ENCODE measurements around the gene AKAP6. TPM values are rescaled to one million over a fixed set of nuclear protein-coding genes. Genes with fewer than 3 reads are reported as not detected.

Gene AKAP6
- total RNA-seq, 2 experiments from 2014 or later = 0.13 to 0.72 TPM

DNA sequence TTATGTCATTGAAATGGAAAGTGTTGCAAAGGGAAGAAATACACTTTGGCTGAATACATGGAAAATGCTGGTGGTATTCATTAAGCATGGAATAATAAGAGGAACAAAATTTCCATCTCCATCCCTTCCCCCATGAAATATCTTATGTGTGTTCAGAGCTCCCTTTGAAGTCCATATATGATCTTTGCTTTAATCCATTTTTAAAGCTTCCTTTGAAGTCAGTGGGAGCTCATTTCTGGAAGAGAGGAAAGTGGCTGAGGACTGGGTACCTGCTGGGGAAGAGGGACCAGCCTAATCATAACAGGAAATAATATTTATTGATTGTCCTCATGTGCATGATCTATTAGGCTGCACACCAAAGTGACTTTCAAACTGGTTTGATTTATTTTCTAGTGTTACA is 49.2 kb downstream of the AKAP6 start:
- H3K27ac ChIP-seq (ENCODE audit: low read depth, low read length, poor library complexity, severe bottlenecking) = no peak overlapping the region
- no peak overlapping the region for H3K4me2 ChIP-seq (ENCODE audit: low read length)
- no peak for DNase-seq (ENCODE audit: low spot score)
- no TSS peak for BruUV-seq (replicated peaks)
- TF ChIP-seq EZH2phosphoT487 (IDR thresholded peaks at IDR 0.05; ENCODE audit: borderline replicate concordance, low read depth, low read length) = no peak
- TF ChIP-seq, protein P1, sequence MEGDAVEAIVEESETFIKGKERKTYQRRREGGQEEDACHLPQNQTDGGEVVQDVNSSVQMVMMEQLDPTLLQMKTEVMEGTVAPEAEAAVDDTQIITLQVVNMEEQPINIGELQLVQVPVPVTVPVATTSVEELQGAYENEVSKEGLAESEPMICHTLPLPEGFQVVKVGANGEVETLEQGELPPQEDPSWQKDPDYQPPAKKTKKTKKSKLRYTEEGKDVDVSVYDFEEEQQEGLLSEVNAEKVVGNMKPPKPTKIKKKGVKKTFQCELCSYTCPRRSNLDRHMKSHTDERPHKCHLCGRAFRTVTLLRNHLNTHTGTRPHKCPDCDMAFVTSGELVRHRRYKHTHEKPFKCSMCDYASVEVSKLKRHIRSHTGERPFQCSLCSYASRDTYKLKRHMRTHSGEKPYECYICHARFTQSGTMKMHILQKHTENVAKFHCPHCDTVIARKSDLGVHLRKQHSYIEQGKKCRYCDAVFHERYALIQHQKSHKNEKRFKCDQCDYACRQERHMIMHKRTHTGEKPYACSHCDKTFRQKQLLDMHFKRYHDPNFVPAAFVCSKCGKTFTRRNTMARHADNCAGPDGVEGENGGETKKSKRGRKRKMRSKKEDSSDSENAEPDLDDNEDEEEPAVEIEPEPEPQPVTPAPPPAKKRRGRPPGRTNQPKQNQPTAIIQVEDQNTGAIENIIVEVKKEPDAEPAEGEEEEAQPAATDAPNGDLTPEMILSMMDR (conservative IDR thresholded peaks at IDR 0.05; ENCODE audit: low read length) = no peak
- H4K20me1 ChIP-seq (ENCODE audit: insufficient read depth, low read length) = no peaks in the 10 kb centered on the region
- H3K36me3 ChIP-seq (ENCODE audit: insufficient read depth, low read length) = no peaks in the 10 kb centered on the region
- no peaks in the 10 kb centered on the region for H3K9me2 ChIP-seq (ENCODE audit: insufficient read depth, low read length)
- H2AFZ ChIP-seq (ENCODE audit: low read length) = no peak overlapping the region
- H3K4me3 ChIP-seq (ENCODE audit: low read depth, low read length, poor library complexity, severe bottlenecking) = no peak overlapping the region
- no peaks in the 10 kb centered on the region for H3K4me1 ChIP-seq (ENCODE audit: insufficient read depth, low read length, poor library complexity, severe bottlenecking)
- intact Hi-C loops (cut with micrococcal nuclease; ENCODE audit: unreplicated experiment) = no loop called here
- H3K79me2 ChIP-seq (ENCODE audit: insufficient read depth, low read depth, low read length) = no peaks in the 10 kb centered on the region
- no peaks in the 10 kb centered on the region for H3K9me3 ChIP-seq (ENCODE audit: low read length)
- ChIA-PET POLR2A (interaction anchor here (1.2 to 1.8 kb wide), 2 partner anchors 21 to 34 kb away, joined by 4 to 5 read pairs; no protein-coding TSS in a partner anchor), CTCF (ENCODE audit: unreplicated experiment) (no interaction called here)

DNA sequence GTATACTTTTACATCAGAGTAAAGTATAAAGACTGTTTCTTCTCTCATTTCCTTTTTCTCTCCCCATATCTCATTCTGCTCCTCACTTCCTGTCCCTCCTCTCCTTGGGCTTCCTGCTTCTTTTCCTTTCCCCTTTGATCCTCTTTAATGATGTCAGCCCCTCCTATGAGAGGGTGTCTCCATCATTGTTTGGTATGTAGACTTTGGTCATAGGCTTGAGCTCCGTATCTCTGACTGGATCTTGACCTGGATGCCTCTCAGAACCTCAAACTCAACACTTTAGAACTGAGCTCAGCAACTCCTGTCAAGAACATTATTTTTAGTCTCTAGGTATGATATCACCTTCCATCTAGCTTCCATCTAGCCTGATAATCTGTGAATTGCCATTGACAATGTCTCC is 50.3 kb downstream of the AKAP6 start:
- CTCF ChIA-PET (ENCODE audit: unreplicated experiment) = no interaction called here
- POLR2A ChIA-PET = interaction anchor here (1.8 kb wide), 1 partner anchor 20 kb away, joined by 5 read pairs; no protein-coding TSS in a partner anchor
- intact Hi-C loops (cut with micrococcal nuclease; ENCODE audit: unreplicated experiment) = no loop called here

DNA sequence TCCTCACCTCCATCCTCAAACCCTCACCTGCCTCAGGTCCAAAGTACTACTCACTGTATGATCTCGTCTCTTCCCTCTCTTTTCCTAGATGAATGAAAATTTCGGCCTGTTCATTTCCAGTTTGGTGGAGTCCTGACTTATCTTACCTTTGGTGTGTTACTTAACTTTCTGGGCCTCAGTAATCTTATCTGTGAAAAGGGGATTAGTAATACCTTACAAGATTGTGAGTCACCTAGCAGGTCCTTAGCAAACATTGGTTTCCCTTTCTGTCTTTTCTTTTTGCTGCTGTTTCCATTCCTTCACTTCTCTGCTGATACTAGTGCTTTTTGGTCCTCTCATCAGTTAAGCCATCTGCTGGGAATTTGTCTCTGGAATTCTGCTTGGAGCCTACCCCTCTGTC is 52.8 kb downstream of the AKAP6 start:
- Histone ChIP-seq H3K36me3 (ENCODE audit: insufficient read depth, low read length) (no peaks in the 10 kb centered on the region), H3K27ac (ENCODE audit: low read depth, low read length, poor library complexity, severe bottlenecking) (no peak overlapping the region), H3K9me3 (ENCODE audit: low read length) (no peaks in the 10 kb centered on the region), H3K79me2 (ENCODE audit: insufficient read depth, low read depth, low read length) (no peaks in the 10 kb centered on the region), H2AFZ (ENCODE audit: low read length) (no peak overlapping the region), H3K9me2 (ENCODE audit: insufficient read depth, low read length) (no peaks in the 10 kb centered on the region), H4K20me1 (ENCODE audit: insufficient read depth, low read length) (no peaks in the 10 kb centered on the region), H3K4me3 (ENCODE audit: low read depth, low read length, poor library complexity, severe bottlenecking) (no peak overlapping the region), H3K4me1 (ENCODE audit: insufficient read depth, low read length, poor library complexity, severe bottlenecking) (no peaks in the 10 kb centered on the region), H3K4me2 (ENCODE audit: low read length) (no peak overlapping the region)
- DNase-seq (ENCODE audit: low spot score) = no peak
- no TSS peak for BruUV-seq (replicated peaks)
- intact Hi-C loops (cut with micrococcal nuclease; ENCODE audit: unreplicated experiment) = no loop called here
- TF ChIP-seq EZH2phosphoT487 (IDR thresholded peaks at IDR 0.05; ENCODE audit: borderline replicate concordance, low read depth, low read length) = no peak
- TF ChIP-seq, protein P1 (conservative IDR thresholded peaks at IDR 0.05; ENCODE audit: low read length) = no peak
- POLR2A ChIA-PET = interaction anchor here (0.6 to 0.7 kb wide), 2 partner anchors 21 to 27 kb away, joined by 3 read pairs; no protein-coding TSS in a partner anchor
- CTCF ChIA-PET (ENCODE audit: unreplicated experiment) = no interaction called here

More for the DNA sequence above, 50.3 kb downstream of the AKAP6 start:
- Histone ChIP-seq H2AFZ (ENCODE audit: low read length) (no peak overlapping the region), H3K9me2 (ENCODE audit: insufficient read depth, low read length) (no peaks in the 10 kb centered on the region), H3K9me3 (ENCODE audit: low read length) (no peaks in the 10 kb centered on the region), H3K4me1 (ENCODE audit: insufficient read depth, low read length, poor library complexity, severe bottlenecking) (no peaks in the 10 kb centered on the region), H3K27ac (ENCODE audit: low read depth, low read length, poor library complexity, severe bottlenecking) (no peak overlapping the region), H3K4me2 (ENCODE audit: low read length) (no peak overlapping the region), H3K36me3 (ENCODE audit: insufficient read depth, low read length) (no peaks in the 10 kb centered on the region), H4K20me1 (ENCODE audit: insufficient read depth, low read length) (no peaks in the 10 kb centered on the region), H3K4me3 (ENCODE audit: low read depth, low read length, poor library complexity, severe bottlenecking) (no peak overlapping the region), H3K79me2 (ENCODE audit: insufficient read depth, low read depth, low read length) (no peaks in the 10 kb centered on the region)
- BruUV-seq (replicated peaks) = no TSS peak
- DNase-seq (ENCODE audit: low spot score) = no peak
- TF ChIP-seq EZH2phosphoT487 (IDR thresholded peaks at IDR 0.05; ENCODE audit: borderline replicate concordance, low read depth, low read length) = no peak
- TF ChIP-seq, protein P1 (conservative IDR thresholded peaks at IDR 0.05; ENCODE audit: low read length) = no peak

Measured in OCI-LY7 (cell line).